NCI-H2171 treated with DMSO at 0.1 percent for 48 hours (cell line): ENCODE measurements around the gene SCAMP1.
A peak's percentile ranks its signal among the peaks of the same experiment; 100 is the strongest.
"Not testable (repeated sequence)": the region's sequence is repeated elsewhere in the genome, so short reads cannot be mapped to it uniquely, and the experiment has no call there.

Experiments
- DNase-seq: peaks from one replicate; lab custom pipeline; 2025; lab: John Stamatoyannopoulos, UW

SCAMP1 gene

GRCh38 chr5:78424665-78425064, 64.2 kb downstream of the SCAMP1 start:
- no peak for DNase-seq

GRCh38 chr5:78429332-78429980, 69.0 kb downstream of the SCAMP1 start:
- no peak for DNase-seq

- DNase-seq: no peak
Measured at GRCh38 chr5:78430866-78431265, 70.4 kb downstream of the SCAMP1 start.

- DNase-seq: no peak
Measured at GRCh38 chr5:78433972-78434371, 73.6 kb downstream of the SCAMP1 start.

- DNase-seq: no peak
Measured at GRCh38 chr5:78447775-78448424, 87.5 kb downstream of the SCAMP1 start.

- no peak for DNase-seq
Measured at GRCh38 chr5:78449103-78449502, 88.7 kb downstream of the SCAMP1 start.

- not testable (repeated sequence) for DNase-seq
Measured at GRCh38 chr5:78457507-78457906, 97.1 kb downstream of the SCAMP1 start.

GRCh38 chr5:78458843-78459242, 98.4 kb downstream of the SCAMP1 start:
- DNase-seq: no peak

- DNase-seq: no peak
Measured at GRCh38 chr5:78467140-78467539, 106.7 kb downstream of the SCAMP1 start.

- peak; percentile 41 for DNase-seq
Measured at GRCh38 chr5:78467752-78468357, 107.4 kb downstream of the SCAMP1 start.

- DNase-seq: no peak
Measured at GRCh38 chr5:78471896-78472295, 111.5 kb downstream of the SCAMP1 start.

GRCh38 chr5:78472469-78473106, 112.2 kb downstream of the SCAMP1 start:
- DNase-seq: peak; percentile 30

GRCh38 chr5:78473751-78474150, 113.3 kb downstream of the SCAMP1 start:
- DNase-seq: no peak

- DNase-seq: no peak
Measured at GRCh38 chr5:78475370-78475769, 115.0 kb downstream of the SCAMP1 start.

- DNase-seq: no peak
Measured at GRCh38 chr5:78476795-78477194, 116.4 kb downstream of the SCAMP1 start.

- DNase-seq: no peak
Measured at GRCh38 chr5:78482948-78483347, 122.5 kb downstream of the SCAMP1 start.

- DNase-seq: no peak
Measured at GRCh38 chr5:78483809-78484521, 123.5 kb downstream of the SCAMP1 start.

- no peak for DNase-seq
Measured at GRCh38 chr5:78486218-78486617, 125.8 kb downstream of the SCAMP1 start.

- DNase-seq: no peak
Measured at GRCh38 chr5:78487846-78488245, 127.4 kb downstream of the SCAMP1 start.

GRCh38 chr5:78490709-78491485, 130.5 kb downstream of the SCAMP1 start:
- DNase-seq: no peak

GRCh38 chr5:78492224-78492623, 131.8 kb downstream of the SCAMP1 start:
- no peak for DNase-seq

- DNase-seq: no peak
Measured at GRCh38 chr5:78492650-78493049, 132.2 kb downstream of the SCAMP1 start.
